ENCODE data around the gene DKKL1. TPM values are rescaled to one million over a fixed set of nuclear protein-coding genes. Genes with fewer than 3 reads are reported as not detected.

Gene DKKL1
- polyA plus RNA-seq, 1 donor (not counting 4 experiments of a cell fraction or from before 2014, with no cell fraction given) = not detected

DNA sequence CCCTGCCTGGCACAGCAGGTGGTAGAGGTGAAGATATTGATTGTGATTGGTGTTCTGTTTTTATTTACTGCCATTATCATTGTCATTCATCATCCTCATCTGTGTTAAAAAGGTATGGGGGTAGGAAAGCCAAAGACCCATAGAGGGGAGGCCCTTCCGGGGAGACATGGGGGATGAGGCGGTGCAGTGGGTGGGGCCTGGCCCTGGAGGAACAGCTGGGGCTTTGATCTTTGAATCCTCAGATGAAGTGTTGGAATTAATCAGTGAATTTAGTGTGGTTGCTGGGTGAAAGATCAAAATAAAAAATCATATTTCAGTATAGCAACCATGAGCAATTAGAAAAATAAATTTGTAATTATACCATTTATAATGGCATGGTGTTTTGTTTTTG lies 52.1 kb downstream of the DKKL1 start:
- no peak for FAIRE-seq
- H3K4me2 ChIP-seq (ENCODE audit: control insufficient read depth, extremely low read depth, insufficient read depth, low read depth, low read length) = no peak overlapping the region
- no peaks in the 10 kb centered on the region for H3K36me3 ChIP-seq (ENCODE audit: control insufficient read depth in 2 of 2, extremely low read depth in 1 of 2, insufficient read depth in 2 of 2, low read length in 2 of 2)
- no peaks in the 10 kb centered on the region for H3K9me3 ChIP-seq (ENCODE audit: control insufficient read depth, low read depth, low read length)
- H3K9ac ChIP-seq (ENCODE audit: control insufficient read depth, extremely low read depth, insufficient read depth, low read length) = no peak overlapping the region
- H3K27me3 ChIP-seq (ENCODE audit: control insufficient read depth, extremely low read depth, insufficient read depth, low read length) = peaks cover 25% of the 10 kb centered on the region
- H3K27ac ChIP-seq (ENCODE audit: control insufficient read depth, insufficient read depth, low read length) = no peak overlapping the region
- no peaks in the 10 kb centered on the region for H3K4me1 ChIP-seq (ENCODE audit: control insufficient read depth, extremely low read depth, insufficient read depth, low read length)
- TF ChIP-seq, protein P1, sequence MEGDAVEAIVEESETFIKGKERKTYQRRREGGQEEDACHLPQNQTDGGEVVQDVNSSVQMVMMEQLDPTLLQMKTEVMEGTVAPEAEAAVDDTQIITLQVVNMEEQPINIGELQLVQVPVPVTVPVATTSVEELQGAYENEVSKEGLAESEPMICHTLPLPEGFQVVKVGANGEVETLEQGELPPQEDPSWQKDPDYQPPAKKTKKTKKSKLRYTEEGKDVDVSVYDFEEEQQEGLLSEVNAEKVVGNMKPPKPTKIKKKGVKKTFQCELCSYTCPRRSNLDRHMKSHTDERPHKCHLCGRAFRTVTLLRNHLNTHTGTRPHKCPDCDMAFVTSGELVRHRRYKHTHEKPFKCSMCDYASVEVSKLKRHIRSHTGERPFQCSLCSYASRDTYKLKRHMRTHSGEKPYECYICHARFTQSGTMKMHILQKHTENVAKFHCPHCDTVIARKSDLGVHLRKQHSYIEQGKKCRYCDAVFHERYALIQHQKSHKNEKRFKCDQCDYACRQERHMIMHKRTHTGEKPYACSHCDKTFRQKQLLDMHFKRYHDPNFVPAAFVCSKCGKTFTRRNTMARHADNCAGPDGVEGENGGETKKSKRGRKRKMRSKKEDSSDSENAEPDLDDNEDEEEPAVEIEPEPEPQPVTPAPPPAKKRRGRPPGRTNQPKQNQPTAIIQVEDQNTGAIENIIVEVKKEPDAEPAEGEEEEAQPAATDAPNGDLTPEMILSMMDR (optimal IDR thresholded peaks at IDR 0.05 in 1 of 3, IDR thresholded peaks at IDR 0.05 in 1 of 3, conservative IDR thresholded peaks at IDR 0.05 in 1 of 3; ENCODE audit: extremely low read depth in 1 of 3, insufficient read depth in 2 of 3, low read length in 3 of 3) = no peak
- no peak for TF ChIP-seq EZH2 (IDR thresholded peaks at IDR 0.05; ENCODE audit: low read length)
- dilution Hi-C loops (cut with MboI; ENCODE audit: extremely low pct_ligation_motif_present, low sequenced_read_pairs) = no loop called here
- no peak overlapping the region for H2AFZ ChIP-seq (ENCODE audit: control insufficient read depth, low read length)
- DNase-seq (ENCODE audit: low read depth, low spot score) = no peak
- no peaks in the 10 kb centered on the region for H3K79me2 ChIP-seq (ENCODE audit: control insufficient read depth, insufficient read depth, low read length)
- no peak overlapping the region for H3K4me3 ChIP-seq (ENCODE audit: control insufficient read depth in 2 of 3, extremely low read depth in 1 of 3, insufficient read depth in 2 of 3, low read depth in 1 of 3, low read length in 3 of 3)
- H3K9me1 ChIP-seq (ENCODE audit: control insufficient read depth, extremely low read depth, insufficient read depth, low read length) = no peaks in the 10 kb centered on the region
- no peaks in the 10 kb centered on the region for H4K20me1 ChIP-seq (ENCODE audit: control insufficient read depth, extremely low read depth, insufficient read depth, low read length)

DNA sequence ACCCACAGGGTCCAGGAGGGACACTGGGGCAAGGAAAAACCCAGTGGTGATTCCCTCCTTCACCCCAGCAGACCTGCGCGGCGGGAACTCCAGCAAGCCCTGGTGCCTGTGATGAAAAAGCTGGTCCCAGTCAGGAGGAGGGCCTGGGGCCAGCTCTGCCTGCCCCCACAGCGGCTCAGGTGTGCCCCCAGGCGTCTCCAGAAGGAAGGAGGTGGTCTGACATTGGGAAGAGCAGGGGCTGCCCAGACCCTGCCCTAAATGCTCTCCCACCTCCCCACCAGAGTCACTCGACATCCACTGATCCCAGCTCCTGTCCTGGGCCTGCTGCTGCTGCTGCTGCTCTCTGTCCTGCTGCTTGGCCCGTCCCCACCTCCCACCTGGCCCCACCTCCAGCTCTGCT lies 53.4 kb downstream of the DKKL1 start:
- no peak for FAIRE-seq

More for the DNA sequence above, 53.4 kb downstream of the DKKL1 start:
- no peak for TF ChIP-seq EZH2 (IDR thresholded peaks at IDR 0.05; ENCODE audit: low read length)
- TF ChIP-seq, protein P1 (optimal IDR thresholded peaks at IDR 0.05 in 1 of 3, IDR thresholded peaks at IDR 0.05 in 1 of 3, conservative IDR thresholded peaks at IDR 0.05 in 1 of 3; ENCODE audit: extremely low read depth in 1 of 3, insufficient read depth in 2 of 3, low read length in 3 of 3) = no peak
- H3K36me3 ChIP-seq (ENCODE audit: control insufficient read depth in 2 of 2, extremely low read depth in 1 of 2, insufficient read depth in 2 of 2, low read length in 2 of 2) = no peaks in the 10 kb centered on the region
- no peak for DNase-seq (ENCODE audit: low read depth, low spot score)
- no peaks in the 10 kb centered on the region for H3K9me1 ChIP-seq (ENCODE audit: control insufficient read depth, extremely low read depth, insufficient read depth, low read length)
- no peaks in the 10 kb centered on the region for H3K4me1 ChIP-seq (ENCODE audit: control insufficient read depth, extremely low read depth, insufficient read depth, low read length)
- H3K27me3 ChIP-seq (ENCODE audit: control insufficient read depth, extremely low read depth, insufficient read depth, low read length) = peaks cover 38% of the 10 kb centered on the region
- no peak overlapping the region for H3K27ac ChIP-seq (ENCODE audit: control insufficient read depth, insufficient read depth, low read length)
- H2AFZ ChIP-seq (ENCODE audit: control insufficient read depth, low read length) = no peak overlapping the region
- H3K9me3 ChIP-seq (ENCODE audit: control insufficient read depth, low read depth, low read length) = no peaks in the 10 kb centered on the region
- no peaks in the 10 kb centered on the region for H3K79me2 ChIP-seq (ENCODE audit: control insufficient read depth, insufficient read depth, low read length)
- no peak overlapping the region for H3K4me2 ChIP-seq (ENCODE audit: control insufficient read depth, extremely low read depth, insufficient read depth, low read depth, low read length)
- no peak overlapping the region for H3K4me3 ChIP-seq (ENCODE audit: control insufficient read depth in 2 of 3, extremely low read depth in 1 of 3, insufficient read depth in 2 of 3, low read depth in 1 of 3, low read length in 3 of 3)
- no peak overlapping the region for H3K9ac ChIP-seq (ENCODE audit: control insufficient read depth, extremely low read depth, insufficient read depth, low read length)
- H4K20me1 ChIP-seq (ENCODE audit: control insufficient read depth, extremely low read depth, insufficient read depth, low read length) = no peaks in the 10 kb centered on the region
- dilution Hi-C loops (cut with MboI; ENCODE audit: extremely low pct_ligation_motif_present, low sequenced_read_pairs) = no loop called here

All from keratinocyte (primary cell).